Measurements from ENCODE around the gene USP35.

Gene USP35

GRCh38 chr11:78205691-78206090 is 17.0 kb downstream of the USP35 start:
- Histone ChIP-seq H3K36me3 (ENCODE audit: low read length) (no peaks in the 10 kb centered on the region), H3K27me3 (ENCODE audit: low read length) (no peaks in the 10 kb centered on the region), H2AFZ (ENCODE audit: low read depth, low read length, severe bottlenecking) (no peak overlapping the region), H3K79me2 (ENCODE audit: insufficient read depth, low read length) (no peaks in the 10 kb centered on the region), H3F3A (ENCODE audit: insufficient read depth) (no peaks in the 10 kb centered on the region), H3K4me3 (ENCODE audit: insufficient read depth, low read length, poor library complexity, severe bottlenecking) (no peak overlapping the region), H3K9me2 (replicated peaks; ENCODE audit: insufficient read depth, low read length) (no peaks in the 10 kb centered on the region), H3K9ac (ENCODE audit: low read length) (no peak overlapping the region), H3K27ac (ENCODE audit: low read depth, low read length) (no peak overlapping the region), H3K4me2 (ENCODE audit: low read depth, low read length, poor library complexity, severe bottlenecking) (no peak overlapping the region), H4K20me1 (ENCODE audit: low read depth, low read length) (no peaks in the 10 kb centered on the region), H3K9me3 (ENCODE audit: insufficient read depth, low read length) (no peaks in the 10 kb centered on the region)
- TF ChIP-seq EZH2phosphoT487 (conservative IDR thresholded peaks at IDR 0.05; ENCODE audit: low read length) (no peak), CTCF (IDR thresholded peaks at IDR 0.05; ENCODE audit: insufficient read depth, low read length, poor library complexity, severe bottlenecking) (no peak)

- H3K4me2 ChIP-seq (ENCODE audit: low read depth, low read length, poor library complexity, severe bottlenecking), result no peak overlapping the region
- no peak overlapping the region for H3K4me3 ChIP-seq (ENCODE audit: insufficient read depth, low read length, poor library complexity, severe bottlenecking)
- H3K9me3 ChIP-seq (ENCODE audit: insufficient read depth, low read length), result no peaks in the 10 kb centered on the region
- no peaks in the 10 kb centered on the region for H3K36me3 ChIP-seq (ENCODE audit: low read length)
- no peak for TF ChIP-seq CTCF (IDR thresholded peaks at IDR 0.05; ENCODE audit: insufficient read depth, low read length, poor library complexity, severe bottlenecking)
- TF ChIP-seq EZH2phosphoT487 (conservative IDR thresholded peaks at IDR 0.05; ENCODE audit: low read length), result no peak
- no peaks in the 10 kb centered on the region for H3K27me3 ChIP-seq (ENCODE audit: low read length)
- H2AFZ ChIP-seq (ENCODE audit: low read depth, low read length, severe bottlenecking), result no peak overlapping the region
- no peak overlapping the region for H3K27ac ChIP-seq (ENCODE audit: low read depth, low read length)
- H4K20me1 ChIP-seq (ENCODE audit: low read depth, low read length), result no peaks in the 10 kb centered on the region
- H3F3A ChIP-seq (ENCODE audit: insufficient read depth), result no peaks in the 10 kb centered on the region
- H3K9ac ChIP-seq (ENCODE audit: low read length), result no peak overlapping the region
- no peaks in the 10 kb centered on the region for H3K79me2 ChIP-seq (ENCODE audit: insufficient read depth, low read length)
- no peaks in the 10 kb centered on the region for H3K9me2 ChIP-seq (replicated peaks; ENCODE audit: insufficient read depth, low read length)
Observed at GRCh38 chr11:78207532-78208256, 19.0 kb downstream of the USP35 start.

- no peak overlapping the region for H3K4me3 ChIP-seq (ENCODE audit: insufficient read depth, low read length, poor library complexity, severe bottlenecking)
- no peak overlapping the region for H3K4me2 ChIP-seq (ENCODE audit: low read depth, low read length, poor library complexity, severe bottlenecking)
- H3K27ac ChIP-seq (ENCODE audit: low read depth, low read length), result no peak overlapping the region
- no peaks in the 10 kb centered on the region for H3K27me3 ChIP-seq (ENCODE audit: low read length)
- no peaks in the 10 kb centered on the region for H3K9me2 ChIP-seq (replicated peaks; ENCODE audit: insufficient read depth, low read length)
- H3K9me3 ChIP-seq (ENCODE audit: insufficient read depth, low read length), result no peaks in the 10 kb centered on the region
- H4K20me1 ChIP-seq (ENCODE audit: low read depth, low read length), result no peaks in the 10 kb centered on the region
- no peaks in the 10 kb centered on the region for H3F3A ChIP-seq (ENCODE audit: insufficient read depth)
- H3K79me2 ChIP-seq (ENCODE audit: insufficient read depth, low read length), result no peaks in the 10 kb centered on the region
- no peak overlapping the region for H2AFZ ChIP-seq (ENCODE audit: low read depth, low read length, severe bottlenecking)
- H3K36me3 ChIP-seq (ENCODE audit: low read length), result no peaks in the 10 kb centered on the region
- H3K9ac ChIP-seq (ENCODE audit: low read length), result no peak overlapping the region
- no peak for TF ChIP-seq CTCF (IDR thresholded peaks at IDR 0.05; ENCODE audit: insufficient read depth, low read length, poor library complexity, severe bottlenecking)
- no peak for TF ChIP-seq EZH2phosphoT487 (conservative IDR thresholded peaks at IDR 0.05; ENCODE audit: low read length)
Observed at GRCh38 chr11:78208257-78209165, 19.8 kb downstream of the USP35 start.
